DOHH2 (cell line): Measurements from ENCODE around the gene THBS2.
"Not testable (repeated sequence)": the region's sequence is repeated elsewhere in the genome, so short reads cannot be mapped to it uniquely, and the experiment has no call there.

Experiments used
- H3F3A ChIP-seq: fragments of 200-600 bp; sonication (generic), shearing (Covaris generic); 2 replicates; pipeline ENCODE4 v1.6.0; 2016; ENCODE audit warnings: antibody characterized with exemption, mild to moderate bottlenecking; ENCODE audit not compliant: control insufficient read depth, insufficient read depth
- H3K27ac ChIP-seq: fragments of 200-600 bp; sonication (generic); 2 replicates; pipeline ENCODE4 v1.5.1; 2014; ENCODE audit warnings: low read depth, mild to moderate bottlenecking, low read length, moderate library complexity
- H3K27me3 ChIP-seq: fragments of 200-600 bp; sonication (generic); 2 replicates; pipeline ENCODE4 v1.6.1; 2014; ENCODE audit warnings: mild to moderate bottlenecking, low read length, mixed read lengths; ENCODE audit not compliant: control insufficient read depth
- H3K36me3 ChIP-seq: fragments of 200-600 bp; sonication (generic); 2 replicates; pipeline ENCODE4 v1.6.1; 2014; ENCODE audit warnings: mild to moderate bottlenecking, low read length, moderate library complexity, mixed read lengths; ENCODE audit not compliant: control insufficient read depth
- H3K4me1 ChIP-seq: fragments of 200-600 bp; sonication (generic); 2 replicates; pipeline ENCODE4 v1.6.1; 2014; ENCODE audit warnings: mild to moderate bottlenecking, low read length, mixed read lengths; ENCODE audit not compliant: control insufficient read depth
- H3K4me2 ChIP-seq: fragments of 200-600 bp; sonication (generic); 2 replicates; pipeline ENCODE4 v1.6.0; 2014; ENCODE audit warnings: mild to moderate bottlenecking, low read length, moderate library complexity
- H3K4me3 ChIP-seq: fragments of 200-600 bp; sonication (generic); 2 replicates; pipeline ENCODE4 v1.5.1; 2014; ENCODE audit warnings: mild to moderate bottlenecking, low read length, mixed read lengths
- H3K79me2 ChIP-seq: fragments of 200-600 bp; sonication (generic); 2 replicates; pipeline ENCODE4 v1.6.1; 2014; ENCODE audit warnings: mild to moderate bottlenecking, low read length, mixed read lengths; ENCODE audit not compliant: control insufficient read depth
- H3K9me2 ChIP-seq: fragments of 200-600 bp; sonication (generic); replicated peaks from 2 replicates; pipeline ENCODE4 v1.6.1; 2014; ENCODE audit warnings: mild to moderate bottlenecking, low read length, mixed read lengths; ENCODE audit not compliant: control insufficient read depth
- H3K9me3 ChIP-seq: fragments of 200-600 bp; sonication (generic); 2 replicates; pipeline ENCODE4 v1.6.1; 2014; ENCODE audit warnings: antibody characterized with exemption, low read length, mixed read lengths; ENCODE audit not compliant: control insufficient read depth, insufficient read depth
- H4K20me1 ChIP-seq: fragments of 200-600 bp; sonication (generic); 2 replicates; pipeline ENCODE4 v1.6.0; 2014; ENCODE audit warnings: low read depth, mild to moderate bottlenecking, antibody characterized with exemption, low read length, moderate library complexity; ENCODE audit not compliant: control insufficient read depth, insufficient read depth
- CTCF ChIP-seq: fragments of 200-600 bp; sonication (generic); IDR thresholded peaks from one replicate; pipeline ENCODE4 v1.5.1; 2014; ENCODE audit warnings: antibody characterized with exemption, mild to moderate bottlenecking, low read depth, low read length; ENCODE audit not compliant: poor library complexity, severe bottlenecking
- EZH2phosphoT487 ChIP-seq: fragments of 200-600 bp; sonication (generic); IDR thresholded peaks from 2 replicates; pipeline ENCODE4 v1.6.1; 2017; ENCODE audit warnings: borderline replicate concordance, mild to moderate bottlenecking, antibody characterized with exemption, low read length, moderate library complexity, mixed read lengths

THBS2 gene

GRCh38 chr6:169200893-169201514 is 52.6 kb downstream of the THBS2 start:
- no peak overlapping the region for H3K27ac ChIP-seq
- H3F3A ChIP-seq = no peaks in the 10 kb centered on the region
- no peak overlapping the region for H3K4me2 ChIP-seq
- no peaks in the 10 kb centered on the region for H4K20me1 ChIP-seq
- no peaks in the 10 kb centered on the region for H3K9me3 ChIP-seq
- H3K9me2 ChIP-seq = no peaks in the 10 kb centered on the region
- H3K4me1 ChIP-seq = no peaks in the 10 kb centered on the region
- no peak overlapping the region for H3K4me3 ChIP-seq
- TF ChIP-seq EZH2phosphoT487 = no peak
- no peak for TF ChIP-seq CTCF
- H3K79me2 ChIP-seq = no peaks in the 10 kb centered on the region
- H3K36me3 ChIP-seq = no peaks in the 10 kb centered on the region
- no peaks in the 10 kb centered on the region for H3K27me3 ChIP-seq

GRCh38 chr6:169199625-169200335 is 53.9 kb downstream of the THBS2 start:
- H4K20me1 ChIP-seq = no peaks in the 10 kb centered on the region
- no peaks in the 10 kb centered on the region for H3K36me3 ChIP-seq
- no peak overlapping the region for H3K27ac ChIP-seq
- H3K79me2 ChIP-seq = no peaks in the 10 kb centered on the region
- H3K27me3 ChIP-seq = no peaks in the 10 kb centered on the region
- H3K4me3 ChIP-seq = no peak overlapping the region
- H3K4me2 ChIP-seq = no peak overlapping the region
- TF ChIP-seq EZH2phosphoT487 (no peak), CTCF (no peak)
- H3K4me1 ChIP-seq = no peaks in the 10 kb centered on the region
- H3F3A ChIP-seq = no peaks in the 10 kb centered on the region
- H3K9me2 ChIP-seq = no peaks in the 10 kb centered on the region
- H3K9me3 ChIP-seq = no peaks in the 10 kb centered on the region

GRCh38 chr6:169198885-169199284 is 54.8 kb downstream of the THBS2 start:
- no peaks in the 10 kb centered on the region for H3K27me3 ChIP-seq
- H3K4me3 ChIP-seq = no peak overlapping the region
- no peaks in the 10 kb centered on the region for H3K36me3 ChIP-seq
- no peaks in the 10 kb centered on the region for H3K9me3 ChIP-seq
- TF ChIP-seq CTCF (no peak), EZH2phosphoT487 (no peak)
- no peak overlapping the region for H3K4me2 ChIP-seq
- H3F3A ChIP-seq = no peaks in the 10 kb centered on the region
- H3K27ac ChIP-seq = no peak overlapping the region
- no peaks in the 10 kb centered on the region for H3K4me1 ChIP-seq
- no peaks in the 10 kb centered on the region for H3K9me2 ChIP-seq
- no peaks in the 10 kb centered on the region for H4K20me1 ChIP-seq
- H3K79me2 ChIP-seq = no peaks in the 10 kb centered on the region

- H4K20me1 ChIP-seq, H3F3A ChIP-seq, H3K4me3 ChIP-seq, H3K9me2 ChIP-seq, H3K27ac ChIP-seq, H3K27me3 ChIP-seq, H3K4me2 ChIP-seq, H3K4me1 ChIP-seq, H3K9me3 ChIP-seq, H3K79me2 ChIP-seq, H3K36me3 ChIP-seq: not testable (repeated sequence)
These were observed 55.7 kb downstream of the THBS2 start for GRCh38 chr6:169197929-169198328.

- H3K4me2 ChIP-seq, H3K9me2 ChIP-seq, H3F3A ChIP-seq, H3K4me1 ChIP-seq, H3K27me3 ChIP-seq, H3K36me3 ChIP-seq, H3K27ac ChIP-seq, H3K79me2 ChIP-seq, H3K9me3 ChIP-seq, H3K4me3 ChIP-seq, H4K20me1 ChIP-seq: not testable (repeated sequence)
These were observed 57.4 kb downstream of the THBS2 start for GRCh38 chr6:169196279-169196678.
